HG03064 (cell line): ENCODE results near the gene FAM222A.

Experiments
- ATAC-seq: cut with Tn5 transposase; IDR thresholded peaks from one replicate; pipeline ENCODE4 v1.9.1; 2021; ENCODE audit warnings: low read depth; ENCODE audit not compliant: unreplicated experiment

FAM222A gene

GRCh38 chr12:109710205-109710746 lies 3.3 kb upstream of the FAM222A start:
- ATAC-seq, result no peak

- ATAC-seq, result no peak
Observed at GRCh38 chr12:109710747-109711595, 2.7 kb upstream of the FAM222A start.

- no peak for ATAC-seq
Observed at GRCh38 chr12:109711596-109712461, 1.8 kb upstream of the FAM222A start.

- ATAC-seq, result peak; percentile 17
Observed at GRCh38 chr12:109714141-109714912, 702 bp downstream of the FAM222A start.

DNA sequence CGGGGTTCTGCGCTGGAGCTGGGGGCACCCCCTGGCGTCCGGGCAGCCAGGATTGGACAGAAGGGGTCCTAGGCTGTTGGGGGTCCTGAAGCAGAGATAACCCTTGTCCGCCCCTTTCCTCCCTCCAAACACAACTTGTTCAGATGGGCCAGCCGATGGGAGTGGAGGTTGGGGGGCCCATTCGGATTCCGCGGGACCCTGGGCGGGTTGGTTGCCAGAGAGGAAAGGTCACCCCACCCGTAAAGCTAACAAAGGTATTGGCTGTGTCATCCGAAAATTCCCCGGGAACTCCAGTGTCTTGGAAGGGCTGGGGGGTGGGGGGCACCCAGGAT lies 1.3 kb downstream of the FAM222A start:
- no peak for ATAC-seq

DNA sequence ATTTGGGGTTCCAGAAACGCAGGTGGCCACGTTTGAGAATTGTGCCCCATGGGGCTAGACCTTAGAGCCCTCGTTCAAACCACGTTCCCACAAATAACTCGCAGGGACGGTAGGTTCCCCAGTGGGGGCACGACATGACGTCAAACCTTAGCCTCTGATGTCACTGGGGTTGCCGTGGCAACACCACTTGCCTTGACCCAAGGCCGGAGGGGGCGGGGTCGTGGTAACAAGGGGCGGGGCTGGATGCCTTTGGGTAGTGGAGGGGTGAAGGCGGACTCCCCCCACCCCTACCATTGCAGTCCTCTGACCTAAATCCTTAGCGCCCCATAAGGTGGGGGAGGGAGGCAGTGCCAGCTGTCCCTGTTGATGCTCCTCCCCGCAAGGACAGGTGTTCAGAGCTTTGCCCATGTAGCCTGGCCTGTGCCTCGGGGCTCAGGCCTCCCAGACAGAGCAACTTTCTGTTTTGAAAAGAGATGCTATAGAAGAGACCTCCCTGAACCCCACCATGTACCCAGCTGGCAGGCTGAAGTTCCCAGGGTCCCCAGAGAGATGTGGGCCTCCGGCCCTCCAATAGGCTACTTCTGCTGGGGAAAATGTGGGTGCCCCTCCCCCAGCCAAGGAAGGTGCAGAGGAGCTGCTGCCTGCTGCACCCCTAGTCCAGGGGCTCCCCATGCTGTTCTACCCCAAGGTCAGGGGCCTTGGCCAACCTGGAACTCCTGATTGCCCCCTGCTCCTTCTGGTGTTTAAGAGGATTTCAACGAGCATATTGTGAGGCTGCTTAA lies 1.9 kb downstream of the FAM222A start:
- ATAC-seq, result no peak

DNA sequence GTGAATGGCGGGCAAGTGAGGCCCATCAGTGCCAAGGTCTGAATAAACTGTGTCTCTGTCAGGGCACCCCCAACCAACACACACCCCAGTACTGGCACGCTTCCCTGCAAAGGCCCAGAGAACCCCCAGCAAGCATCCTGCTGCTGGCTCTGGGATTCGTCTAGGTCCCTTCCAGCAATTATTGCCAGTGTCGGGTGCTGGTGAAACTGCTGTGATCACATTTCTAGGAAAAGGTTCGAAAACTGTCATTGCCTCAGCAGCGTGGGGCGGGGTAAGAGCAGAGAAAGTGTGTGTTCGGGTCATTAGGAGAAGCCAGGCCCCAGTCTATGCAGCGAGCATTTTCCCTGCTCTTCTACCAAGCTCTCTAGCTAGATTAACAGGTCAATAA lies 2.5 kb downstream of the FAM222A start:
- no peak for ATAC-seq

DNA sequence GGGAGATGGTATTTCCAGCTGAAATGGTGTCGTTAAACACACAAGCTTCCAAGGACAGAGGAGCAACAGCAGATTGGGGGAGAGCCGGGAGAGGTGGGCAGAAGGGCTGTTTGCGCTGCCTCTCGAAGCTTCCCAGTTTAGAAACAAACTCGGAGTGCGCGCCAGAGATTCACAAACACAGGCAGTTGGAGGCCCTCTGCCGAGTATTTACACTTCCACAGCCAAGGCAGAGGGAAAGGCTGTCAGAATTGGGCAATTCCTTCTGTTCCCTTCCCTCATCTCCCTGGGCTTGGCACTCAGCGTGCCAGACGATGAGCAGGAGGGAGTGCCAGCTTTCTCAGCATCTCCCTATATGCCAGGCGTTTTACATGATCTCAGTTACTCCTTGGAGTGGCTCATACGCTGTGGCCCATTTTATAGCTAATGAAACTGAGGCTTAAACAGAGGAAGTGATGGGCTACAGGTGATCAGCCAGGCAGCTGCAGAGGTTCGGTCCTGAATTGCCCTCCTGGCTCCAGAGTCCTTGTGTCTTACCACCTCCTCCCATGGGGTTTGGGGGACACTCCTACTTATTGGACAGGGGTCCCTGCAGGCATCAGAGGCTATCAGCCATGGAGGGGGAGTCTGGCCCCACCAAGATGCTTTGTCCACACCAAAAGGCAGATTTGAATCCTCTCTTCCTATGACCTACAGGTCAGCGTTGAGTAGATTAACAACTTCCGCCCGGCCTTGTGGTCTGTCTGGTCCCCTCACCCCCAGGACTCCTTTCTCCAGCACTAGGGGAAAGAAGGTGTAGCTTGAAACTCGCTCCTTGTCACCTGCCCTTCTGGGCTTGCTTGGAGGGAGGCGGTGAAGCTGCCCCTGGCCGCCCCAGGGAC lies 3.1 kb downstream of the FAM222A start:
- no peak for ATAC-seq

DNA sequence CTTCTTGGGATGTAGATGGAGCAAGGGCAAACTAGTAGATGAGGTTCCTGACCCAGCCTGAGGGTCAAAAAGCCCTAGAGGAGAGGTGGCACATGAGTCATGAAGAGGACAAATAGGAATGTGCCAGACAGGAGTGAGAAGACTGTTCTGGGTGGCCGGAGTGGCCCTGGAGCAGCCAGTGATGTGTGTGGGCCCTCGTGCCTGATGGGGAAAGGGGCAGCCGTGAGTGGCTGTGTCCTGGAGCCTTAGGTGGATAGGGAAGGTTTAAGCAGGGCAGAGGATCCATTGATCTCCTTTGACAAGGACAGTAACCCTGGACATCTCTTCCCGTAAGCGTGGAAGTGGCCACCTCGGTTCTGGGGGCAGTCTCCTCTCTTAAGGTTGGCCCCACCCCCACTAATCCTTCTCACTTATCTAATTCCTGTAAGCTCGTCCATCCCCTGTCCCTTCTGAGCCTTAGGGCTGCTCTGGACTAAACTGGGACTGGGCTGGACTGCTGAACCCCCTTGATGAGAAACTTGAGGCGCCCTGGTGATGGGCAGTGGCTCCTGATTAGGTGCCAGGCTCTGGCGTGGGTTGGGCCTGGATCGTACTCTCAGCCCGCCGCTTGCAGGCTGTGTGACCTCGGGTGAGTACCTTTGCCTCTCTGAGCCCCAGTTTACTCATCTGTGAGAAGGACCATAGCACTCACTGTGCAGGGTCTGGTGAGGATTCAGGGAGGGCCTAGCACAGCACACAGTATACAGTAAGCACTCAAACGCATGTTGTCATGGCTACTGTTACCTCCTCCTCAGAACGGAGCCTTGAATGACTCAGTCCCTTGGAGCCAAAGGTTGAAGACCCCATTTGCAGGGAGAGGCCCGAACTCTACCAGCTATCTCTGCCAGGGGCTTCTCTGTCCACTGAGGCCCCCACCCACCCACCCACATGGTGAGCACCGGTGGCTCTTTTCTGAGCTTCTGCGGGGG lies 4.0 kb downstream of the FAM222A start:
- no peak for ATAC-seq

DNA sequence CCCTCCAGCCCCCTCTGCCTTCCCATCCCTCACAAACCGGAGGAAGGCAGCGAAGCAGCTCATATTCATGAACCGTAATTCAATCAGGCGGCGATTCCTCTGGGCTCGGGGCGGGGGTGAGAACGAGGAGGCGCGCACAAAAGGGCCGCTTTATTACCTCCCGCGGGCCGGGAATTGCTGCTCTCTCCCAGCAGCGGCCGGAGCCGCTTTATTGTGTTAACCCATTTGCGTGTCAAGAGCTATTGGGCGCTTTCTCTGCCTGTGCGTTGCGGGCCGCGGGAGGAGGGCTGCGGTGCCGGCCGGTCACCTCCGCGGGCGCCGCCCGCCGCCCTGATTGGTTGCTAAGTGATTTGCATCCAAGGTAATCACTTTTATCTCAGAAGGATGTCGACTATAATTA lies 4.8 kb downstream of the FAM222A start:
- ATAC-seq, result no peak

- ATAC-seq, result no peak
Observed at GRCh38 chr12:109719123-109720022, 5.7 kb downstream of the FAM222A start.

DNA sequence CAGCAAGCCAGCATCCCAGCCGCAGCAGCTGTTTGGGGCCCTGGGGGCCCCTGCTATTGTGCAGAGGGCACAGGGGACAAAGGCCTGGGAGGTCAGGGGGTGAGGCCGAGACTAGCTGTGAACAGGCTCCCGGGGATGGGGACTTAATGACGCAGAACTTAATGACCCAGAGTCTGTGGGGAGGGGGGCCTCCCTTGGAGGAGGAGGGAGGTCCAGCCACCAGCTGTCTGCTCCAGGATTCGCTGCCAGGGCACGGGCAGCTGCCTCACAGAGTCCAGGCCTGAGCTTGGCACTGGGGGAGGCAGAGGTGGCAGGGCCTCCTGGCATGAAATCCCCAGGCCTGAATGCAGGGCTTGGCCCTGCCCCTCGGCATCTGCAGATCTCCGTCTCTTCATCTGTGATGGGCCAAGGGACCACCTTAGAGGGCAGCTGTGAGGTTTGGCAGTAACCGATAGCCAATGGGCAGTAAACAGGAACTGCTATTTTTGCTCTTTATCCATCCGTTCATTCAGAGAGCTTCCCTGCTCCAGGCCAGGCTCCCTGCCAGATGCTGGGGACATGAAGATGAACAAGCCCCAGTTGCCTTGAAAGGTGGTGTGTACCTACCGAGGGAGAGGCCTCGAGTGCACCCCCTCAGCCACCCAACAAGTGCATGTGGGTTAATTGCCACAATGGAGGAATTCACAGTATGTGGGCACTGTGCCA lies 6.7 kb downstream of the FAM222A start:
- ATAC-seq, result no peak

DNA sequence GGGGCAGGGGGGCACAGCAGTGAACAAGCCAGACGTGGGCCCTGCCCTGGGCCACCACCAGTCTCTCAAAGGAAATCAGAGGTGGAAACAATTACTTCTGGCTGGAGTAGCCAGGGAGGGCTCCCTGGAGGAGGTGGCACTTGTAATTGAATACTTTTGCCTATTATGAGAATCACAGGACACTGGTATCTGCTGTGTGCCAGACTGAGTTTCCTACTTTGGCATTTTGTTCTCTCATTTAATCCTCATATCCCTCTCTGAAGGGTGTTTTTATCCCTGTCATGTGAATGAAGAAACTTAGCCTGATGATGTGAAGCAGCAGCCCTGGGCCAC lies 7.2 kb downstream of the FAM222A start:
- ATAC-seq, result no peak

GRCh38 chr12:109721276-109721675 lies 7.7 kb downstream of the FAM222A start:
- ATAC-seq, result no peak

GRCh38 chr12:109722022-109722720 lies 8.5 kb downstream of the FAM222A start:
- no peak for ATAC-seq

DNA sequence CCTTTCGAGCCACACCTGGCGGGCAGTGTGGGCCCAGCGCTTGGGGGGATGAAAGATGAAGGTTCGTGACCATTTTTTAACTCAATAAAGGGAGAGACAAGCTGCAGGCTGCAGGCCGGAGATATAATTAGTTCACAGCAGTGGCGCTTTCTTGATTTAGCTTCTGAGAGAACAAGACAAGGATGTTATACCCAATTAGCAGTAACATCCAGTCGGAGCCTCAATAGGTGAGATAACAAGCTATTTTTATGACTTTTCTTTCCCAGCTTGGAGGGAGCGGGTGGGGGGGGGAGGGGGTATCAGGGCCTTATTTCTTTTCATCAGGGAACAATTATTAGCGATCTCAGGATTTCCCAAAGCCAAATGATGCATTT lies 9.1 kb downstream of the FAM222A start:
- ATAC-seq, result no peak
